Iris pigment epithelial cell (primary cell): ENCODE data around the gene FAM163A.
"Not testable (repeated sequence)": the region's sequence is repeated elsewhere in the genome, so short reads cannot be mapped to it uniquely, and the experiment has no call there.

ENCODE experiments used
- DNase-seq: peaks from one replicate; pipeline ENCODE4 v3.0.0-alpha.2; 2011; ENCODE audit warnings: low read depth

FAM163A gene

DNA sequence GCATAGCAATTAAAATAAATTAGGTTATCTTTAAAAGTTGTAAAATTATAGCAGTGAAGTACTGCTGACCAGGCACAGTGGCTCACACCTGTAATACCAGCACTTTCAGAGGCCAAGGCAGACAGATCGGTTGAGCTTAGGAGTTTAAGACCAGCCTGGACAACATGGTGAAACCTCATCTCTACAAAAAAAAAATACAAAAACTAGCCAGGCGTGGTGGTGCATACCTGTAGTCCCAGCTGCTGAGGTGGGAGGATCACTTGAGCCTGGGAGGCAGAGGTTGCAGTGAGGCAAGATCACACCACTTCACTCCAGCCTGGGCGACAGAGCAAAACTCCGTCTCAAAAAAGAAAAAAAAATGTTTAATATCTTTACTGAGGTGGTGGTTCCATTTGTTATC, 112.7 kb downstream of the FAM163A start:
- not testable (repeated sequence) for DNase-seq

GRCh38 chr1:179856296-179856695, 113.2 kb downstream of the FAM163A start:
- no peak for DNase-seq

DNA sequence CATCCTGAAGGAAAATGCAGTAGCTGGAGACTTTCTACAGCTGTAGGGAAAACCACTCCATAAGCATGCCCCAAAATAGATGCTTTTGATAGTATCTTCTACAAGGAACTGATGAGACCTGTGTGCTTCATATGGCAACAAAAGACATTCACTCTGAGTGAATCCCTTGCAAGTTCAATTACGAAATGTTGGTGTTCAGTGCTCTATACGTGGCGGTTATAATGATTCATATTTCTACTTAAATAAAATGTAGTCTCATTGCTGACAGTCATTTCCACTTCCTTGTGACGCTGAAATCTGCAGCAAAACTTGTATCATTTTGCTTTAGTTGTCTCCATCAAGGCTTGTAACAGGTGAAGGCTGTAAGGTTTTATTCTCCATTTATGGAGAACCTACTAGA, 113.9 kb downstream of the FAM163A start:
- DNase-seq: no peak

GRCh38 chr1:179860652-179861051, 117.6 kb downstream of the FAM163A start:
- no peak for DNase-seq

DNA sequence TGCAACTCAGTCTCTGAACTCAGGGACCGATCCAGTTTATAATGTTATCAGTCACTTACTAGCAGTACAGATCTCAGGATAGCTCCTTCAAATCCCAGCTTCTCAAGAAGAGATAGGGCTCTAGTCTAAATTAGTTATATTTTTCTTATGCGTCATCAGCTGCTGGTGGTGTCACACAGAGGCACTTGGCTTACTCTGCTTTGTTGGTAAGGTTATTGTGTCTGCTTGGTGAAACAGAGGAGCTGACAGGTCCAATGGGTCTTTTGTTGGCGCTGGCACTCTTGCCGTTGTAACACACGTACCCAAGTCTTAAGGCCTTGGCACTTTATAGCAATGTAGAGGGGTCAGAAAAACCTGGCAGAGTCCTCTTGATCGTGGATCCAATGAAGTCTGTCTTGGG, 122.3 kb downstream of the FAM163A start:
- DNase-seq: no peak
